ENCODE results near the gene MPST. TPM values are rescaled to one million over a fixed set of nuclear protein-coding genes. Genes with fewer than 3 reads are reported as not detected.

Gene MPST
- total RNA-seq, 2 experiments from 2014 or later, result 1.7 to 1.8 TPM

DNA sequence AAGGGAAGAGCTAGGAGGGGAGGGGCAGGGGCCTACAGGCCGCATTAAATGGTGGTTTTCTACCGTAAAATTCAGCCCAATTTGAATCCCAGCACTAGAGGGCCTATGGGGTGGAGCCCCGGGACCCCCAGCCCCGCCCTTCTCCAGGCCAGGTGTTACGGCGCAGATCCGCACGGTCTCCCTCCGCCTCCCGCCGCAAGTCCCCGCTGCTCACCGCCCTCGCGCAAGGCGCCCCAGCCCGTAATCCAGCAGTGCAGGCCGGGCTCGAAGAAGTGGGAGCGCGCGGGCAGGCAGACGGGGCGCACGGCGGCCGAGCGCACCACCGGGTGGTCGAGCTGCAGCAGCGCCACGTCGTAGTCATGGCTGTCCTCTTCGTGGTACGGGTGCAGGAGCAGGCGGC is 49.3 kb downstream of the MPST start:
- no peak overlapping the region for H3K4me3 ChIP-seq (ENCODE audit: low read length)
- H3K27me3 ChIP-seq (ENCODE audit: control insufficient read depth in 1 of 2, insufficient read depth in 2 of 2, low read length in 2 of 2), result peaks cover 18 to 25% of the 10 kb centered on the region in 2 experiments
- intact Hi-C loops (cut with DNase I, micrococcal nuclease), result no loop called here
- TF ChIP-seq, protein P1, sequence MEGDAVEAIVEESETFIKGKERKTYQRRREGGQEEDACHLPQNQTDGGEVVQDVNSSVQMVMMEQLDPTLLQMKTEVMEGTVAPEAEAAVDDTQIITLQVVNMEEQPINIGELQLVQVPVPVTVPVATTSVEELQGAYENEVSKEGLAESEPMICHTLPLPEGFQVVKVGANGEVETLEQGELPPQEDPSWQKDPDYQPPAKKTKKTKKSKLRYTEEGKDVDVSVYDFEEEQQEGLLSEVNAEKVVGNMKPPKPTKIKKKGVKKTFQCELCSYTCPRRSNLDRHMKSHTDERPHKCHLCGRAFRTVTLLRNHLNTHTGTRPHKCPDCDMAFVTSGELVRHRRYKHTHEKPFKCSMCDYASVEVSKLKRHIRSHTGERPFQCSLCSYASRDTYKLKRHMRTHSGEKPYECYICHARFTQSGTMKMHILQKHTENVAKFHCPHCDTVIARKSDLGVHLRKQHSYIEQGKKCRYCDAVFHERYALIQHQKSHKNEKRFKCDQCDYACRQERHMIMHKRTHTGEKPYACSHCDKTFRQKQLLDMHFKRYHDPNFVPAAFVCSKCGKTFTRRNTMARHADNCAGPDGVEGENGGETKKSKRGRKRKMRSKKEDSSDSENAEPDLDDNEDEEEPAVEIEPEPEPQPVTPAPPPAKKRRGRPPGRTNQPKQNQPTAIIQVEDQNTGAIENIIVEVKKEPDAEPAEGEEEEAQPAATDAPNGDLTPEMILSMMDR (IDR thresholded peaks at IDR 0.05), result no peak
- DNase-seq (no peak), ATAC-seq (ENCODE audit: poor library complexity) (peak; percentile 34)
- H3K27ac ChIP-seq (ENCODE audit: low read depth in 1 of 2, low read length in 2 of 2), result no peak overlapping the region
- H3K4me1 Mint-ChIP-seq (ENCODE audit: low read depth), result no peaks in the 10 kb centered on the region
- ChIA-PET CTCF (no interaction called here), POLR2A (no interaction called here)
- peaks cover 0 to 3% of the 10 kb centered on the region in 2 experiments for H3K9me3 ChIP-seq (ENCODE audit: control insufficient read depth in 1 of 2, insufficient read depth in 1 of 2, low read length in 2 of 2)
- H3K9me3 Mint-ChIP-seq, result no peaks in the 10 kb centered on the region
- H3K27me3 Mint-ChIP-seq, result peaks cover 20% of the 10 kb centered on the region
- no peaks in the 10 kb centered on the region for H3K4me1 ChIP-seq (ENCODE audit: insufficient read depth, low read length)
- H3K4me3 Mint-ChIP-seq, result no peak overlapping the region
- H3K27ac Mint-ChIP-seq, result no peak overlapping the region
- no peaks in the 10 kb centered on the region for H3K36me3 Mint-ChIP-seq (ENCODE audit: low read depth)
- no peaks in the 10 kb centered on the region for H3K36me3 ChIP-seq (ENCODE audit: insufficient read depth, low read length)

DNA sequence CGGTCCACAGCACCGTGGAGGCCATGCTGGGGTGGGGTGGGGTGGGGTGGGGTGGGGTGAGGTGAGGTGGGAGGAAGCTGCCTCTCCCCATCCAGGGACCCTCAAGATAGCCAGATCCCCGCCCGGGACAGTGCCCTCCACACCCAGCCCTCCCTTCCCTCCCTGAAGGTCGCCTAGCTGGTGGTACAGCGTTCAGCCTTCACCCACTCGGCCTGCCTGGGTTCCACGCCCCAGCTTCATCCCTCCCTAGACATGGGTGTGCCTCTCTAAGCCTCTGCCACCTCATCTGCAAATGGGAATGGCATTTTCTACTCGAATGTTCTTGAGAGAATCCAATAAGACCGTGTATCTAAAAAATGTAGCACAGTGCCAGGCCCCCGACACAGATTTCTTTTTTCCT is 49.8 kb downstream of the MPST start:
- H3K36me3 Mint-ChIP-seq (ENCODE audit: low read depth), result no peaks in the 10 kb centered on the region
- no peaks in the 10 kb centered on the region for H3K9me3 Mint-ChIP-seq
- peaks cover 20% of the 10 kb centered on the region for H3K27me3 Mint-ChIP-seq
- no peaks in the 10 kb centered on the region for H3K4me1 Mint-ChIP-seq (ENCODE audit: low read depth)
- no peaks in the 10 kb centered on the region for H3K36me3 ChIP-seq (ENCODE audit: insufficient read depth, low read length)
- peaks cover 18 to 25% of the 10 kb centered on the region in 2 experiments for H3K27me3 ChIP-seq (ENCODE audit: control insufficient read depth in 1 of 2, insufficient read depth in 2 of 2, low read length in 2 of 2)
- TF ChIP-seq, protein P1 (IDR thresholded peaks at IDR 0.05), result no peak
- DNase-seq, result no peak
- no peak overlapping the region for H3K4me3 ChIP-seq (ENCODE audit: low read length)
- peaks cover 0 to 3% of the 10 kb centered on the region in 2 experiments for H3K9me3 ChIP-seq (ENCODE audit: control insufficient read depth in 1 of 2, insufficient read depth in 1 of 2, low read length in 2 of 2)
- POLR2A ChIA-PET, result interaction anchor here (2.2 kb wide), 1 partner anchor 11 kb away, joined by 5 read pairs; no protein-coding TSS in a partner anchor
- H3K27ac Mint-ChIP-seq, result no peak overlapping the region
- intact Hi-C loops (cut with DNase I, micrococcal nuclease), result no loop called here
- CTCF ChIA-PET, result no interaction called here
- H3K4me1 ChIP-seq (ENCODE audit: insufficient read depth, low read length), result no peaks in the 10 kb centered on the region
- ATAC-seq (ENCODE audit: poor library complexity), result no peak
- no peak overlapping the region for H3K27ac ChIP-seq (ENCODE audit: low read depth in 1 of 2, low read length in 2 of 2)
- H3K4me3 Mint-ChIP-seq, result no peak overlapping the region

DNA sequence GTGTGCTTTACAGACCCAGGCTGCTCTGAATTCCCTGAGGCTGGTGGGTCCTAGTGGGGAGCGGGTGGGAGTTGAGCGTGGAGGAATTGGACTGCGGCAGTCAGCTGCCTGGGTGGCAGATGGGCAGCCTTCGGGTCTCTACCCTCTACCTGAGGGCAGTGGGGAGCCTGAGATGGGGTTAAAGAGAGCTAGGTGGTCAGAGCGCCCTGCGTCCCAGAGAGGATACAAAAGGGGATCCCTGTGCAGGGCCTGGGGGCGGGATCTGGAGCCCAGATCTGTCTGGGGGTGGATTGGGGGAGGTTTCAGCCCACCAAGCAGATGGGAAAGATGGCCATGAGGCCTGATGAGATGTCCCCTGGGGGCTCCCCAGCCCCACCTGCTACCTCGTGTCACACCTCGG is 50.2 kb downstream of the MPST start:
- TF ChIP-seq, protein P1 (IDR thresholded peaks at IDR 0.05), result no peak
- Mint-ChIP-seq H3K27ac (no peak overlapping the region), H3K4me1 (ENCODE audit: low read depth) (no peaks in the 10 kb centered on the region), H3K4me3 (no peak overlapping the region), H3K27me3 (peaks cover 20% of the 10 kb centered on the region), H3K9me3 (no peaks in the 10 kb centered on the region), H3K36me3 (ENCODE audit: low read depth) (no peaks in the 10 kb centered on the region)
- intact Hi-C loops (cut with DNase I, micrococcal nuclease), result no loop called here
- H3K4me1 ChIP-seq (ENCODE audit: insufficient read depth, low read length), result no peaks in the 10 kb centered on the region
- ChIA-PET POLR2A (interaction anchor here (2.2 kb wide), 1 partner anchor 10 kb away, joined by 5 read pairs; no protein-coding TSS in a partner anchor), CTCF (no interaction called here)
- ATAC-seq (ENCODE audit: poor library complexity) (no peak), DNase-seq (no peak)
- no peaks in the 10 kb centered on the region for H3K36me3 ChIP-seq (ENCODE audit: insufficient read depth, low read length)
- H3K27me3 ChIP-seq (ENCODE audit: control insufficient read depth in 1 of 2, insufficient read depth in 2 of 2, low read length in 2 of 2), result peaks cover 18 to 25% of the 10 kb centered on the region in 2 experiments
- peaks cover 0 to 3% of the 10 kb centered on the region in 2 experiments for H3K9me3 ChIP-seq (ENCODE audit: control insufficient read depth in 1 of 2, insufficient read depth in 1 of 2, low read length in 2 of 2)
- no peak overlapping the region for H3K27ac ChIP-seq (ENCODE audit: low read depth in 1 of 2, low read length in 2 of 2)
- no peak overlapping the region for H3K4me3 ChIP-seq (ENCODE audit: low read length)

All from CD4-positive, alpha-beta T cell (primary cell).